Chondrocyte (in vitro differentiated cells): ENCODE measurements around the gene BST2. TPM values are rescaled to one million over a fixed set of nuclear protein-coding genes. Genes with fewer than 3 reads are reported as not detected.

Experiments used
- DNase-seq: peaks from one replicate; pipeline ENCODE4 v3.0.0; 2021; ENCODE audit warnings: mixed read lengths, low spot score
- H3K27ac Mint-ChIP-seq: one replicate; pipeline ENCODE4 v1.8.0; 2021; ENCODE audit warnings: mild to moderate bottlenecking, moderate library complexity, mixed read lengths; ENCODE audit not compliant: unreplicated experiment
- H3K27me3 Mint-ChIP-seq: 2 replicates; pipeline ENCODE4 v1.8.0; 2021; ENCODE audit warnings: low read depth, mixed read lengths
- H3K36me3 Mint-ChIP-seq: 2 replicates; pipeline ENCODE4 v1.8.0; 2021; ENCODE audit warnings: low read depth, mixed read lengths
- H3K4me1 Mint-ChIP-seq: 2 replicates; pipeline ENCODE4 v1.8.0; 2021; ENCODE audit warnings: low read depth, mild to moderate bottlenecking, mixed read lengths
- H3K4me3 Mint-ChIP-seq: one replicate; pipeline ENCODE4 v1.8.0; 2021; ENCODE audit warnings: mild to moderate bottlenecking, moderate library complexity, mixed read lengths; ENCODE audit not compliant: unreplicated experiment
- H3K9me3 Mint-ChIP-seq: 2 replicates; pipeline ENCODE4 v1.8.0; 2021; ENCODE audit warnings: low read depth, mixed read lengths
- total RNA-seq: library from RNA; stranded (reverse); gene quantifications from 3 replicates; pipeline ENCODE4 v1.2.1, GENCODE V29; 2021
- TF ChIP-seq, protein P1 (sequence below): fragments of 200-600 bp; sonication (generic); IDR thresholded peaks from 2 replicates; pipeline ENCODE4 v1.5.0; 2021; ENCODE audit warnings: antibody characterized with exemption, mild to moderate bottlenecking, moderate library complexity

BST2 gene
- total RNA-seq, 1 donor from 2014 or later, result not detected

DNA sequence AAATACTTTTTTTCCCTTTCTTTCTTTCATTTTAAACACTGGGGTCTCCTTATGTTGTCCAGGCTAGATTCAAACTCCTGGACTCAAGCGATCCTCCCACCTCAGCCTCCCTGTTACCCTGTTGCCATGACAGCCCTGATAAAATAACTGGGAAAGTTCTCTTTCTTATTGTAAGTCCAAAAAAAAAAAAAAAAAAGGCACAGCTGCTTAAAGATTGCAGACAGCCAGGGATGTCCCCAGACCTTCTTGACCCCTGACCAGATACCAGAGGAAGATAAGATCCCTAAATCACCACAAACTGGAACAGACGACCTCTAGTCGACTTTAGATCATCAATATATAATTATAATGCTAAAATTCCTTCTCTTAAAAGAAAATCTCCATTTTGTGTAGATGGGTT, 13.3 kb upstream of the BST2 start:
- Mint-ChIP-seq H3K4me3 (peak overlapping the region; percentile 88), H3K9me3 (no peaks in the 10 kb centered on the region), H3K4me1 (peaks cover 12% of the 10 kb centered on the region), H3K27me3 (peaks cover 17% of the 10 kb centered on the region), H3K36me3 (no peaks in the 10 kb centered on the region), H3K27ac (no peak overlapping the region)
- no peak for DNase-seq
- TF ChIP-seq, protein P1, sequence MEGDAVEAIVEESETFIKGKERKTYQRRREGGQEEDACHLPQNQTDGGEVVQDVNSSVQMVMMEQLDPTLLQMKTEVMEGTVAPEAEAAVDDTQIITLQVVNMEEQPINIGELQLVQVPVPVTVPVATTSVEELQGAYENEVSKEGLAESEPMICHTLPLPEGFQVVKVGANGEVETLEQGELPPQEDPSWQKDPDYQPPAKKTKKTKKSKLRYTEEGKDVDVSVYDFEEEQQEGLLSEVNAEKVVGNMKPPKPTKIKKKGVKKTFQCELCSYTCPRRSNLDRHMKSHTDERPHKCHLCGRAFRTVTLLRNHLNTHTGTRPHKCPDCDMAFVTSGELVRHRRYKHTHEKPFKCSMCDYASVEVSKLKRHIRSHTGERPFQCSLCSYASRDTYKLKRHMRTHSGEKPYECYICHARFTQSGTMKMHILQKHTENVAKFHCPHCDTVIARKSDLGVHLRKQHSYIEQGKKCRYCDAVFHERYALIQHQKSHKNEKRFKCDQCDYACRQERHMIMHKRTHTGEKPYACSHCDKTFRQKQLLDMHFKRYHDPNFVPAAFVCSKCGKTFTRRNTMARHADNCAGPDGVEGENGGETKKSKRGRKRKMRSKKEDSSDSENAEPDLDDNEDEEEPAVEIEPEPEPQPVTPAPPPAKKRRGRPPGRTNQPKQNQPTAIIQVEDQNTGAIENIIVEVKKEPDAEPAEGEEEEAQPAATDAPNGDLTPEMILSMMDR, result no peak

DNA sequence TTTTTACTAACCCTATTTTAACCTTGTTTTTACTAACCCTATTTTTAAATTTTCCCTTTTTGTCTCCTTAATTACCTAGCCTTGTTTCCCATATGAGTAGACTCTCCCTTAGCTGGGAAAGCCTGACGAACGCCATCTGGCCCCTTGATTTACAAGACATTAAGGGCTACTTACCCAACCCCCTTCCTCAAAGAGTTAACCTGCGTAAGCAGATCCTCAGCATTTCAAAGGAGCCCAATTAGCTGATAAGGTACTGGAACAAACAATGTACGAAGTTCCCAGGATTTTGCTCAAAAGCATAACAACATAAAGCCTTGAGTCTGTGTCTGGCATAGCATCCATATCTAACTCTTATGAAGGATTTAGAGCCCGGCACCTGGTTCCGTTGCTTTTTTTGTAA, 9.7 kb upstream of the BST2 start:
- Mint-ChIP-seq H3K27ac (no peak overlapping the region), H3K9me3 (no peaks in the 10 kb centered on the region), H3K4me3 (no peak overlapping the region), H3K4me1 (peaks cover 8% of the 10 kb centered on the region), H3K36me3 (no peaks in the 10 kb centered on the region), H3K27me3 (peaks cover 24% of the 10 kb centered on the region)
- no peak for DNase-seq
- TF ChIP-seq, protein P1, result no peak

DNA sequence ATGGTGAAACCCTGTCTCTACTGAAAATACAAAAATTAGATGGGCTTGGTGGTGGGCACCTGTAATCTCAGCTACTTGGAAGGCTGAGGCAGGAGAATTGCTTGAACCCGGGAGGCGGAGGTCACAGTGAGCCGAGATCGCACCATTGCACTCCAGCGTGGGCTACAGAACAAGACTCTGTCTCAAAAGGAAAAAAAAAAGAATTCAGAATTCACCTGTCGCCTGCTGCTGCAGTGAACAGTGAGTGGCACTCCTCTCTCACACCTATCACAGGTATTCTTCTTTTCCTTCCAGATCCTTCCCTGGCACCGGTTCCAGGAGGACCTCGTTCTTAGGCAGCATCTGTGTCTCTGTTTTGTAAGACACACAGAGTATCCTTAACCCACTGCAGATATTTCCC, 8.7 kb upstream of the BST2 start:
- TF ChIP-seq, protein P1, result no peak
- no peaks in the 10 kb centered on the region for H3K9me3 Mint-ChIP-seq
- peaks cover 24% of the 10 kb centered on the region for H3K27me3 Mint-ChIP-seq
- no peak overlapping the region for H3K27ac Mint-ChIP-seq
- no peak for DNase-seq
- no peaks in the 10 kb centered on the region for H3K36me3 Mint-ChIP-seq
- peaks cover 2% of the 10 kb centered on the region for H3K4me1 Mint-ChIP-seq
- H3K4me3 Mint-ChIP-seq, result no peak overlapping the region

DNA sequence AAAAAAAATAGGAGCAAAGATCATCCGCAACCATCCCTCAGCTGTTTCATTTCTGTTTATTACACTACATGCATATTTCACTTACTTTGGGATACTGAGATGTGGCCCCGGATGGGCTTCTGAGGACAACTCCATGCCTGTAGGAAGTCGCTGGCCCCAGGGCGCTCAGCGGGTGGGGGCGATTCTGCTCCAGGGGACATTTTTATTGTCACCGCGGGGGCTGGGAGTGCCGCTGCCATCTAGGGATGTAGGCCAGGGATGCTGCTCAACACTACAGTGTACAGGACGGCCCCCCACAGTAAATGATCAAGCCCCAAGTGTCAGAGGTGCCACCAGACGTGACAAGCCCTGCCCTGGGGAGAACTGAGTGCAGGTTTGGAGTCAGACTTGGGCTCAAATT, 6.4 kb upstream of the BST2 start:
- Mint-ChIP-seq H3K4me1 (peaks cover 3% of the 10 kb centered on the region), H3K4me3 (no peak overlapping the region), H3K9me3 (no peaks in the 10 kb centered on the region), H3K36me3 (no peaks in the 10 kb centered on the region), H3K27me3 (peaks cover 20% of the 10 kb centered on the region), H3K27ac (no peak overlapping the region)
- no peak for DNase-seq
- TF ChIP-seq, protein P1, result no peak

DNA sequence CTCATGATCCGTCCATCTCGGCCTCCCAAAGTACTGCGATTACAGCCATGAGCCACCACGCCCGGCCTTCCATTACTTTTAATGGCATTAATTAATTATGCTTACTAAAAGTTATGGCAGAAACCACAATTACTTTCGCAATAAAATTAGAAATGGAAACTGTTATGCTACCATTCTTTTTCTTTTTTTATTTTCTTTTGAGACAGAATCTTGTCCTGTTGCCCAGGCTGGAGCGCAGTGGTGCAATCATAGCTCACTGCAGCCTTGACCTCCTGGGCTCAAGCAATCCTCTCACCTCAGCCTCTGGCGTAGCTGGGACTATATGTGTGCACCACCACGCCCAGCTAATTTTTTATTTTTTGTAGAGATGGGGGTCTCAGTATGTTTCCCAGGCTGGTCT, 4.6 kb upstream of the BST2 start:
- H3K27me3 Mint-ChIP-seq, result peaks cover 11% of the 10 kb centered on the region
- TF ChIP-seq, protein P1, result no peak
- no peak overlapping the region for H3K27ac Mint-ChIP-seq
- DNase-seq, result no peak
- H3K4me3 Mint-ChIP-seq, result no peak overlapping the region
- H3K4me1 Mint-ChIP-seq, result peaks cover 14% of the 10 kb centered on the region
- no peaks in the 10 kb centered on the region for H3K9me3 Mint-ChIP-seq
- H3K36me3 Mint-ChIP-seq, result no peaks in the 10 kb centered on the region
